Heart left ventricle (tissue), 16 donors: Measurements from ENCODE around the gene SPATA2L. TPM values are rescaled to one million over a fixed set of nuclear protein-coding genes. Genes with fewer than 3 reads are reported as not detected.

Experiments used
- ATAC-seq, 4 donors: fragments of 200-7000 bp; cut with Tn5 transposase; one replicate each; pipeline ENCODE4 v1.9.1; 2020 to 2022; ENCODE audit warnings: moderate library complexity in 4 of 4, mild to moderate bottlenecking in 3 of 4, moderate number of reproducible peaks in 1 of 4
- DNase-seq, 5 donors: peaks; one replicate each; pipeline ENCODE4 v3.0.0-alpha.2; 2020
- H3K27ac ChIP-seq, 12 donors: fragments of 200-600 bp; sonication (generic) in 4 of 12; one replicate each; pipeline versions ENCODE4 v1.5.0 to v1.8.0; 2016 to 2022; ENCODE audit warnings: mild to moderate bottlenecking in 2 of 12
- H3K27me3 ChIP-seq, 9 donors: fragments of 200-600 bp; sonication (generic) in 2 of 9; one replicate each; pipeline versions ENCODE4 v1.5.1 to v1.8.0; 2016 to 2022; ENCODE audit warnings: mild to moderate bottlenecking in 3 of 9
- H3K36me3 ChIP-seq, 9 donors: fragments of 200-600 bp; sonication (generic) in 2 of 9; one replicate each; pipeline versions ENCODE4 v1.5.0 to v1.8.0; 2018 to 2022; ENCODE audit warnings: mild to moderate bottlenecking in 2 of 9
- H3K4me1 ChIP-seq, 12 donors: fragments of 200-600 bp; sonication (generic) in 4 of 12; one replicate each; pipeline versions ENCODE4 v1.5.0 to v1.8.0; 2016 to 2022; ENCODE audit warnings: mild to moderate bottlenecking in 3 of 12
- H3K4me3 ChIP-seq, 12 donors: fragments of 200-600 bp; sonication (generic) in 4 of 12; one replicate each; pipeline versions ENCODE4 v1.5.0 to v1.8.0; 2017 to 2022; ENCODE audit warnings: mild to moderate bottlenecking in 9 of 12, moderate library complexity in 4 of 12
- H3K9me3 ChIP-seq, 12 donors: fragments of 200-600 bp; sonication (generic) in 4 of 12; one replicate each; pipeline versions ENCODE4 v1.5.0 to v1.8.0; 2016 to 2022; ENCODE audit warnings: mild to moderate bottlenecking in 1 of 12
- POLR2A ChIP-seq, 2 donors: fragments of 450-650 bp; IDR thresholded peaks; one replicate each; pipeline ENCODE4 v1.6.1; 2017; ENCODE audit warnings: antibody characterized with exemption in 2 of 2, mild to moderate bottlenecking in 2 of 2, moderate library complexity in 2 of 2
- WGBS, 4 donors: extraction: QIAGEN DNeasy Blood & Tissue Kit in 2 of 4; methylation state at CpG; one replicate each; pipeline versions ENCODE4 v1.1.5 to v1.1.7; 2013 to 2018; 5-methylcytosine and 5-hydroxymethylcytosine counted together
- intact Hi-C, 10 donors: fragments of 100-400 bp; cut with DNase I; formaldehyde crosslinking; loops; one replicate each; pipeline versions ENCODE4 v1.11.1 to v1.14.2; 2022
- long read RNA-seq, 3 donors: library from polyadenylated mRNA; unstranded; transcript quantifications; one replicate each; pipeline ENCODE4 v2.0.0, GENCODE V29; 2020 to 2021
- polyA plus RNA-seq, 2 donors: library from polyadenylated mRNA; stranded (reverse); fragments of 200-250 nt; gene quantifications; one replicate each; pipeline ENCODE4 v1.2.3, GENCODE V29; 2013
- total RNA-seq, 9 donors: library from RNA; depleted of rRNA in 2 of 9; stranded (reverse); fragments of >200 nt in 2 of 9; fragmentation: NEBNext Ultra II Directional in 3 of 9; extraction: Animal tissue kit (Norgen Biotek cat#: 25700) in 3 of 9; gene quantifications; one replicate each; pipeline versions ENCODE4 v1.1.0 to v1.2.4, GENCODE V29; 2016 to 2023
- TF ChIP-seq, protein P1 (sequence below), 12 donors: fragments of 200-600 bp; sonication (generic) in 4 of 12; IDR thresholded peaks; one replicate each; pipeline versions ENCODE4 v1.5.0 to v1.8.0; 2018 to 2022; ENCODE audit warnings: antibody characterized with exemption in 12 of 12, mild to moderate bottlenecking in 5 of 12
- donor health status: ischemic (EF 13 %, LVEDD 7.1; RV severe dilation, severe dysfunction).
- donor health status: healthy with polysubstance abuse.
- donor health status: DM: no; HTN: yes; CAD: no.
- donor health status: DM: no; HTN: no; CAD: no.
- donor health status: ischemic (EF 25% LVEDD 6.9; RV normal size, moderate dysfunction).
- donor health status: ischemic (EF 25% LVEDD 5.7; RV mildly dilated, moderate dysfunction).
- donor health status: healthy.
- donor health status: DM: yes; HTN: yes; CAD: no.
- donor health status: ischemic (EF 35%, LVEDD 5.7; RV mildly dilated, moderate dysfunction).
- donor health status: nonischemic (EF 11% LVEDD 7.7; RV severe dilation, severe dysfunction).
- donor health status: DM: yes; HTN: yes; CAD: no.
- donor health status: PGD.
- donor health status: ischemic (EF 29% LVEDD 5.4; RV normal size, mild dysfunction).
- donor health status: nonischemic (EF 23%, LVEDD 6.1; RV moderate dilation, normal function).

The SPATA2L gene, protein sequence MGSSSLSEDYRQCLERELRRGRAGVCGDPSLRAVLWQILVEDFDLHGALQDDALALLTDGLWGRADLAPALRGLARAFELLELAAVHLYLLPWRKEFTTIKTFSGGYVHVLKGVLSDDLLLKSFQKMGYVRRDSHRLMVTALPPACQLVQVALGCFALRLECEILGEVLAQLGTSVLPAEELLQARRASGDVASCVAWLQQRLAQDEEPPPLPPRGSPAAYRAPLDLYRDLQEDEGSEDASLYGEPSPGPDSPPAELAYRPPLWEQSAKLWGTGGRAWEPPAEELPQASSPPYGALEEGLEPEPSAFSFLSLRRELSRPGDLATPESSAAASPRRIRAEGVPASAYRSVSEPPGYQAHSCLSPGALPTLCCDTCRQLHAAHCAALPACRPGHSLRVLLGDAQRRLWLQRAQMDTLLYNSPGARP
- total RNA-seq: 10 to 100 TPM in 1 of 9 donors, 1 to 10 TPM in 8; 2.0 to 14.1 (median 4.0) TPM
- polyA plus RNA-seq: 10 to 100 TPM in 1 of 2 donors, 1 to 10 TPM in 1; 1.9 to 15.0 TPM
- long read RNA-seq, donor 1, transcript SPATA2L-201 (3 exons, 2,335 nt): major isoform, 5 of 7 reads
- long read RNA-seq, donor 1, partial matches to known transcripts: 1 of 7 reads
- long read RNA-seq, donor 1, other reads (novel, unspliced or antisense): 1 of 7 reads
- long read RNA-seq, donor 2, transcript SPATA2L-201 (3 exons, 2,335 nt): major isoform, 40 of 55 reads
- long read RNA-seq, donor 2, transcript SPATA2L-203 (3 exons, 692 nt): minor isoform, 12 of 55 reads
- long read RNA-seq, donor 2, partial matches to known transcripts: 0 of 55 reads
- long read RNA-seq, donor 2, other reads (novel, unspliced or antisense): 3 of 55 reads
- long read RNA-seq, donor 3, transcript SPATA2L-201 (3 exons, 2,335 nt): major isoform, 11 of 22 reads
- long read RNA-seq, donor 3, partial matches to known transcripts: 1 of 22 reads
- long read RNA-seq, donor 3, other reads (novel, unspliced or antisense): 7 of 22 reads

DNA sequence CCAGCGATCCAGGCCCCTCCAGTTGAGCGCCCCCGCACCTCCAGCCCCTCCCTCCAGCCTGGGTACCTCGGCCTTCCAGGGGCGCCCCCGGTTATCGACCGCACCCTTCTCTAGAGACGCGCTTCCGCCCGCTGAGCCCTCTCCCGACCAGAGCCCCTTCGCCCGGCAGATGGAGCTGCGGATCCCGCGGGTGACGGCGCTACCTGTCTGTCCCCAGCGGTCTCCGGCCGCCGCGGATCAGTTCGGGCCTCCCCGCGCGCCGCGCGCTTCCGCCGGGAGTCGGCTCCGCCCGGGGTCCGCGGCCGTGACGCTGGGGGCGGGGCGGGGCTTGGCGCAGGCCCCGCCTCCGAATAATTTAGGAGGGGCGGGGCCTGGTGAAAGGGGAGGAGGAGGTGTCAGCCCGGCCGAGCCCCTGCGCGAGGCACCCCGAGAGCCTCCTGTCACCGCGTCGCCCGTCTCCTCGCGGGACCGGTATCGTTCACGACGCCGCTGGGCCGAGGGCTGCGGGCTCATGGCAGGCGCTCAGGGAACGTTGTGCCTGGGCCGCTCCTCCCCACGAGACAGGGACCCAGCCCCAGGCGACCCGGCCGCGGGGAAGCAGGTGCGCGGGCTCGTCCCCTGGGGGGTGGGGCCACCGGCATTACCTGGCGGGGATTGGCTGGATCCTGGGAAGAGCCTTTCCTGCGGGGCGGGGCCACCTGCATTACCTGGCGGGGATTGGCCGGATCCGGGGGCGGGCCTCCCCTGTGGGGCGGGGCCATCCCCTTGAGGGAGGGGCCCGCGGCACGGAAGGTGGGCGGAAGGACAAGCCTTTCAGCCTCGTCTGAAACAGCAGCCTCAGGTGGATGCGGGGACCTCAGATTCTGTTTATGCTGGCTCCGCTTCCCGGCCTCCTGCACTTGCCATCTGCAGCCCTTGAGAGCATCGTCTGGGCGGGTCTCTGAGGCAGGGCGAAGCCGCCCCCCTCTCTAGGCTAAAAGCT lies at the start of gene SPATA2L:
Gene SPATA2L (minus strand): TSS at position 281 of the 982 bp plus-strand sequence. CDS start 473 bp downstream, outside the sequence.
- TF ChIP-seq, protein P1, sequence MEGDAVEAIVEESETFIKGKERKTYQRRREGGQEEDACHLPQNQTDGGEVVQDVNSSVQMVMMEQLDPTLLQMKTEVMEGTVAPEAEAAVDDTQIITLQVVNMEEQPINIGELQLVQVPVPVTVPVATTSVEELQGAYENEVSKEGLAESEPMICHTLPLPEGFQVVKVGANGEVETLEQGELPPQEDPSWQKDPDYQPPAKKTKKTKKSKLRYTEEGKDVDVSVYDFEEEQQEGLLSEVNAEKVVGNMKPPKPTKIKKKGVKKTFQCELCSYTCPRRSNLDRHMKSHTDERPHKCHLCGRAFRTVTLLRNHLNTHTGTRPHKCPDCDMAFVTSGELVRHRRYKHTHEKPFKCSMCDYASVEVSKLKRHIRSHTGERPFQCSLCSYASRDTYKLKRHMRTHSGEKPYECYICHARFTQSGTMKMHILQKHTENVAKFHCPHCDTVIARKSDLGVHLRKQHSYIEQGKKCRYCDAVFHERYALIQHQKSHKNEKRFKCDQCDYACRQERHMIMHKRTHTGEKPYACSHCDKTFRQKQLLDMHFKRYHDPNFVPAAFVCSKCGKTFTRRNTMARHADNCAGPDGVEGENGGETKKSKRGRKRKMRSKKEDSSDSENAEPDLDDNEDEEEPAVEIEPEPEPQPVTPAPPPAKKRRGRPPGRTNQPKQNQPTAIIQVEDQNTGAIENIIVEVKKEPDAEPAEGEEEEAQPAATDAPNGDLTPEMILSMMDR (IDR thresholded peaks at IDR 0.05): peak in 6 of 12 donors; percentile 13 to 43 (median 26)
- peak; percentile 52 to 83 for TF ChIP-seq POLR2A (IDR thresholded peaks at IDR 0.05)
- H3K27me3 ChIP-seq: no peaks in the 10 kb centered on the region
- DNase-seq: peak; percentile 82 to 95 (median 90)
- ATAC-seq: peak; percentile 60 to 78 (median 69)
- peaks cover 6 to 33% (median 23%) of the 10 kb centered on the region in 12 donors for H3K4me1 ChIP-seq
- H3K4me3 ChIP-seq: peak within 1 kb of the TSS; percentile 52 to 89 (median 70)
- 1 to 5% (median 3%) methylated on average over 41 to 97 of the region's 97 CpGs for WGBS, 4 donors
- H3K27ac ChIP-seq: peak within 1 kb of the TSS in 11 of 12 donors; percentile 26 to 89 (median 74)
- H3K36me3 ChIP-seq: peaks cover 0 to 10% (median 0%) of the 10 kb centered on the region in 9 donors
- intact Hi-C loops: loop anchor here in 7 of 10 donors (2.0 to 10.0 kb wide), 9 partner anchors 19 to 171 kb away; partner anchors contain the start of genes VPS9D1 (in 2 of the 7), ZNF276 (in 2 of the 7), CHMP1A (in 1 of the 7) and SPATA33 (in 1 of the 7)
- no peaks in the 10 kb centered on the region for H3K9me3 ChIP-seq

DNA sequence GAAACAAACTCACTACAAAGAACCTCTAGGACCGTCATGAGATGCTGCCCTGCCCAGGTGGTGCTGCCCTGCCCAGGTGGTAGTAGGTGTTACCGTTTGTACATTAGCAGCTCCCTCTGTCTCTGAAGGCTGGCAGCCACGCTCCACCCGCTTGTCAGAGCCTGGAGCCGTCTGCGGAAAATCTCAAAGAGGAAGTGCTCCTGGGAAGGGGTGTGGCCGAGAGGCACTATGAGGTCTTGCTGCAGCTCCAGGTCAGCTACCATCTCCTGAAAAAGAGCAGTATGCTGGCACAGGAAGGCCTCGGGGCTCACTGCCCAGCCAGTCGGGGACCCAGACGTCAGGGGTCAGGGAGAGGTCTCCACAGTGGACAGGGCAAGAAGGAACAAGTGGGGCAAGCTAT lies 48.1 kb upstream of the SPATA2L start:
- ATAC-seq: peak in 3 of 4 donors; percentile 32 to 42 (median 40)
- Histone ChIP-seq H3K9me3 (no peaks in the 10 kb centered on the region), H3K36me3 (peaks cover 0 to 31% (median 0%) of the 10 kb centered on the region in 9 donors), H3K4me1 (peaks cover 0 to 9% (median 0%) of the 10 kb centered on the region in 12 donors), H3K4me3 (no peak overlapping the region), H3K27me3 (no peaks in the 10 kb centered on the region), H3K27ac (no peak overlapping the region)
- intact Hi-C loops: loop anchor here in 8 of 10 donors (2.0 to 10.0 kb wide), 5 partner anchors 43 to 245 kb away; partner anchors contain the start of gene SPG7 (in 1 of the 8)
- WGBS, 4 donors: 59 to 82% (median 72%) methylated on average over 10 of the region's 10 CpGs
- TF ChIP-seq, protein P1 (IDR thresholded peaks at IDR 0.05): no peak
- TF ChIP-seq POLR2A (IDR thresholded peaks at IDR 0.05): no peak
- peak in 3 of 5 donors; percentile 28 to 40 (median 39) for DNase-seq

DNA sequence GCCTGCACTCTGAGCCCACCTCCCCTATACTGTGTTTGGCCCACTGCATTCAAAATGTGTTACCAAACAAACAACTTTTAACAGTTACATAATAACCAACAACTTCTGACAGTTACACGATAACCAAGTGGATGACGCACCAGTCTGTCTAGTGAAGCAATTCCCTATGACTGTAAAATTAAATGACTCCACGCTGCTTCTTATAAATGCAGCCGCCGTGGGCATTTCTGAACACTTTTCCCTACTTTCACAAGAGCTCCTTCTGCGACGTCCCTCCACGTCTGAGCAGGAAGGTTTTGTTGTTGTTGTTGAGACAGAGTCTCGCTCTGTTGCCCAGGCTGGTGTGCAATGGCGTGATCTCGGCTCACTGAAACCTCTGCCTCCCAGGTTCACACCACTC lies 47.4 kb upstream of the SPATA2L start:
- DNase-seq (no peak), ATAC-seq (no peak)
- no peak overlapping the region for H3K4me3 ChIP-seq
- no peaks in the 10 kb centered on the region for H3K27me3 ChIP-seq
- intact Hi-C loops: no loop called here
- 96 to 97% (median 96%) methylated on average over 11 of the region's 11 CpGs for WGBS, 4 donors
- H3K36me3 ChIP-seq: peaks cover 0 to 31% (median 0%) of the 10 kb centered on the region in 9 donors
- H3K4me1 ChIP-seq: peaks cover 0 to 9% (median 0%) of the 10 kb centered on the region in 12 donors
- H3K9me3 ChIP-seq: no peaks in the 10 kb centered on the region
- no peak overlapping the region for H3K27ac ChIP-seq
- TF ChIP-seq, protein P1 (IDR thresholded peaks at IDR 0.05): no peak
- no peak for TF ChIP-seq POLR2A (IDR thresholded peaks at IDR 0.05)
